ENCODE results near the gene FAM107A.

- TF ChIP-seq CTCF (optimal IDR thresholded peaks at IDR 0.05 in 1 of 3, IDR thresholded peaks at IDR 0.05 in 1 of 3, conservative IDR thresholded peaks at IDR 0.05 in 1 of 3; ENCODE audit: extremely low read depth in 1 of 3, insufficient read depth in 2 of 3, low read length in 3 of 3) (no peak), EZH2 (IDR thresholded peaks at IDR 0.05; ENCODE audit: low read length) (no peak)
Observed at GRCh38 chr3:58620421-58620820, 43.2 kb upstream of the FAM107A start.
